Gastroesophageal sphincter (tissue), 3 donors: ENCODE data around the gene EDEM2.

Experiments used
- EP300 ChIP-seq: sonication (generic); formaldehyde crosslinking; IDR thresholded peaks from one replicate; pipeline ENCODE4 v1.6.1; 2017; ENCODE audit warnings: antibody characterized with exemption, mild to moderate bottlenecking
- POLR2A ChIP-seq, 2 donors: fragments of 450-650 bp; IDR thresholded peaks; one replicate each; pipeline ENCODE4 v1.6.1; 2017; ENCODE audit warnings: antibody characterized with exemption in 2 of 2, mild to moderate bottlenecking in 2 of 2, moderate library complexity in 1 of 2
- POLR2AphosphoS5 ChIP-seq: sonication (generic); formaldehyde crosslinking; IDR thresholded peaks from one replicate; pipeline ENCODE4 v1.6.1; 2017; ENCODE audit warnings: antibody characterized with exemption
- TF ChIP-seq, protein P1 (sequence below), 4 experiments: fragments of 200-600 bp in 2 of 4; fragments of 450-650 bp in 2 of 4; sonication (generic) in 1 of 4; IDR thresholded peaks; one replicate each; pipeline ENCODE4 v1.5.1; 2017 to 2019; ENCODE audit warnings: antibody characterized with exemption in 4 of 4, mild to moderate bottlenecking in 2 of 4, moderate library complexity in 2 of 4

DNA sequence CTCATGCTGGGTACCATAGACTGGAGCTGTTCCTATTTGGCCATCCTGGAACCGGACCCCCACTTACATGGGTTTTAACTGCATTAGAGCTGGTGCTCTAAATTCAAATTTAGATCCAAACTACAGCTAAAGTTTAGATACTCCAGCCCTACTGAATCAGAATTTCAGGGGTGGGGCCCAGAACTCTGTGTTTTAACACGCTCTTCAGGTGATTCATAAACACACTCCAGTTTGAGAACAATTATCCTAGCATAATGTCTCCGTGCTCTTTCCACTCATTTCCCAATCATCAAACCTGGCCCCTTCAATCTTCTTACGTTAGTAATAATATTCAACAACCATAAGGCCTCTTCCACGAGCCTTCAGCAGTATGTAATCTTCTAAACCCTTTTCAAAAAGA lies 69.8 kb downstream of the EDEM2 start:
- TF ChIP-seq, protein P1, sequence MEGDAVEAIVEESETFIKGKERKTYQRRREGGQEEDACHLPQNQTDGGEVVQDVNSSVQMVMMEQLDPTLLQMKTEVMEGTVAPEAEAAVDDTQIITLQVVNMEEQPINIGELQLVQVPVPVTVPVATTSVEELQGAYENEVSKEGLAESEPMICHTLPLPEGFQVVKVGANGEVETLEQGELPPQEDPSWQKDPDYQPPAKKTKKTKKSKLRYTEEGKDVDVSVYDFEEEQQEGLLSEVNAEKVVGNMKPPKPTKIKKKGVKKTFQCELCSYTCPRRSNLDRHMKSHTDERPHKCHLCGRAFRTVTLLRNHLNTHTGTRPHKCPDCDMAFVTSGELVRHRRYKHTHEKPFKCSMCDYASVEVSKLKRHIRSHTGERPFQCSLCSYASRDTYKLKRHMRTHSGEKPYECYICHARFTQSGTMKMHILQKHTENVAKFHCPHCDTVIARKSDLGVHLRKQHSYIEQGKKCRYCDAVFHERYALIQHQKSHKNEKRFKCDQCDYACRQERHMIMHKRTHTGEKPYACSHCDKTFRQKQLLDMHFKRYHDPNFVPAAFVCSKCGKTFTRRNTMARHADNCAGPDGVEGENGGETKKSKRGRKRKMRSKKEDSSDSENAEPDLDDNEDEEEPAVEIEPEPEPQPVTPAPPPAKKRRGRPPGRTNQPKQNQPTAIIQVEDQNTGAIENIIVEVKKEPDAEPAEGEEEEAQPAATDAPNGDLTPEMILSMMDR (IDR thresholded peaks at IDR 0.05): no peak
- TF ChIP-seq POLR2A (IDR thresholded peaks at IDR 0.05) (no peak), POLR2AphosphoS5 (no peak), EP300 (no peak)
